OCI-LY3 (cell line): ENCODE measurements around the gene POLR1G.

Source experiments
- EZH2phosphoT487 ChIP-seq: fragments of 200-600 bp; shearing (Covaris generic); IDR thresholded peaks from 2 replicates; pipeline ENCODE4 v1.6.1; 2018; ENCODE audit warnings: antibody characterized with exemption, mixed run types, low read depth
- TF ChIP-seq, protein P1 (sequence below): fragments of 200-600, 300-600 bp; sonication (generic); IDR thresholded peaks from 2 replicates; pipeline ENCODE4 v1.5.1; 2014; ENCODE audit warnings: antibody characterized with exemption, low read length, low read depth

GRCh38 chr19:45380107-45380506 is 26.3 kb upstream of the POLR1G start:
- TF ChIP-seq, protein P1, sequence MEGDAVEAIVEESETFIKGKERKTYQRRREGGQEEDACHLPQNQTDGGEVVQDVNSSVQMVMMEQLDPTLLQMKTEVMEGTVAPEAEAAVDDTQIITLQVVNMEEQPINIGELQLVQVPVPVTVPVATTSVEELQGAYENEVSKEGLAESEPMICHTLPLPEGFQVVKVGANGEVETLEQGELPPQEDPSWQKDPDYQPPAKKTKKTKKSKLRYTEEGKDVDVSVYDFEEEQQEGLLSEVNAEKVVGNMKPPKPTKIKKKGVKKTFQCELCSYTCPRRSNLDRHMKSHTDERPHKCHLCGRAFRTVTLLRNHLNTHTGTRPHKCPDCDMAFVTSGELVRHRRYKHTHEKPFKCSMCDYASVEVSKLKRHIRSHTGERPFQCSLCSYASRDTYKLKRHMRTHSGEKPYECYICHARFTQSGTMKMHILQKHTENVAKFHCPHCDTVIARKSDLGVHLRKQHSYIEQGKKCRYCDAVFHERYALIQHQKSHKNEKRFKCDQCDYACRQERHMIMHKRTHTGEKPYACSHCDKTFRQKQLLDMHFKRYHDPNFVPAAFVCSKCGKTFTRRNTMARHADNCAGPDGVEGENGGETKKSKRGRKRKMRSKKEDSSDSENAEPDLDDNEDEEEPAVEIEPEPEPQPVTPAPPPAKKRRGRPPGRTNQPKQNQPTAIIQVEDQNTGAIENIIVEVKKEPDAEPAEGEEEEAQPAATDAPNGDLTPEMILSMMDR, result no peak
- no peak for TF ChIP-seq EZH2phosphoT487
